Measurements from ENCODE around the gene KCND2.
"Not testable (repeated sequence)": the region's sequence is repeated elsewhere in the genome, so short reads cannot be mapped to it uniquely, and the experiment has no call there.

KCND2 gene

GRCh38 chr7:120665068-120665467 is 392.1 kb downstream of the KCND2 start:
- no peak overlapping the region for H3K27ac ChIP-seq
- no peak overlapping the region for H3K4me3 ChIP-seq

GRCh38 chr7:120675076-120675475 is 402.1 kb downstream of the KCND2 start:
- H3K27ac ChIP-seq: no peak overlapping the region
- no peak overlapping the region for H3K4me3 ChIP-seq

GRCh38 chr7:120677535-120677934 is 404.6 kb downstream of the KCND2 start:
- H3K4me3 ChIP-seq: no peak overlapping the region
- no peak overlapping the region for H3K27ac ChIP-seq

GRCh38 chr7:120680985-120681384 is 408.0 kb downstream of the KCND2 start:
- H3K27ac ChIP-seq: no peak overlapping the region

GRCh38 chr7:120684463-120684862 is 411.5 kb downstream of the KCND2 start:
- H3K27ac ChIP-seq: no peak overlapping the region
- no peak overlapping the region for H3K4me3 ChIP-seq

More at GRCh38 chr7:120680985-120681384, 408.0 kb downstream of the KCND2 start:
- H3K4me3 ChIP-seq: no peak overlapping the region

GRCh38 chr7:120691915-120692314 is 418.9 kb downstream of the KCND2 start:
- no peak overlapping the region for H3K27ac ChIP-seq
- no peak overlapping the region for H3K4me3 ChIP-seq

- no peak overlapping the region for H3K27ac ChIP-seq
- H3K4me3 ChIP-seq: no peak overlapping the region
Observed at GRCh38 chr7:120695848-120696247, 422.9 kb downstream of the KCND2 start.

- Histone ChIP-seq H3K27ac (no peak overlapping the region), H3K4me3 (no peak overlapping the region)
Observed at GRCh38 chr7:120700796-120701195, 427.8 kb downstream of the KCND2 start.

GRCh38 chr7:120702408-120702807 is 429.4 kb downstream of the KCND2 start:
- not testable (repeated sequence) for H3K27ac ChIP-seq, H3K4me3 ChIP-seq

- H3K27ac ChIP-seq: no peak overlapping the region
- no peak overlapping the region for H3K4me3 ChIP-seq
Observed at GRCh38 chr7:120703585-120704240, 430.7 kb downstream of the KCND2 start.

- no peak overlapping the region for H3K4me3 ChIP-seq
- no peak overlapping the region for H3K27ac ChIP-seq
Observed at GRCh38 chr7:120709252-120709971, 436.4 kb downstream of the KCND2 start.

GRCh38 chr7:120709972-120710320 is 437.0 kb downstream of the KCND2 start:
- H3K27ac ChIP-seq: no peak overlapping the region
- no peak overlapping the region for H3K4me3 ChIP-seq

GRCh38 chr7:120714945-120715344 is 442.0 kb downstream of the KCND2 start:
- no peak overlapping the region for H3K4me3 ChIP-seq

GRCh38 chr7:120716307-120716706 is 443.3 kb downstream of the KCND2 start:
- H3K27ac ChIP-seq: no peak overlapping the region
- H3K4me3 ChIP-seq: no peak overlapping the region

More at GRCh38 chr7:120714945-120715344, 442.0 kb downstream of the KCND2 start:
- H3K27ac ChIP-seq: no peak overlapping the region

- H3K4me3 ChIP-seq: no peak overlapping the region
- H3K27ac ChIP-seq: no peak overlapping the region
Observed at GRCh38 chr7:120717166-120717565, 444.2 kb downstream of the KCND2 start.

- no peak overlapping the region for H3K4me3 ChIP-seq
Observed at GRCh38 chr7:120718361-120718760, 445.4 kb downstream of the KCND2 start.

GRCh38 chr7:120720317-120720716 is 447.3 kb downstream of the KCND2 start:
- no peak overlapping the region for H3K4me3 ChIP-seq
- H3K27ac ChIP-seq: no peak overlapping the region

More at GRCh38 chr7:120718361-120718760, 445.4 kb downstream of the KCND2 start:
- no peak overlapping the region for H3K27ac ChIP-seq

GRCh38 chr7:120723465-120724385 is 450.8 kb downstream of the KCND2 start:
- Histone ChIP-seq H3K27ac (no peak overlapping the region), H3K4me3 (no peak overlapping the region)

GRCh38 chr7:120724448-120724847 is 451.5 kb downstream of the KCND2 start:
- Histone ChIP-seq H3K4me3 (no peak overlapping the region), H3K27ac (no peak overlapping the region)

GRCh38 chr7:120724955-120725354 is 452.0 kb downstream of the KCND2 start:
- no peak overlapping the region for H3K4me3 ChIP-seq

More at GRCh38 chr7:120724955-120725354, 452.0 kb downstream of the KCND2 start:
- H3K27ac ChIP-seq: no peak overlapping the region
